ENCODE measurements around the gene NOP53.

DNA sequence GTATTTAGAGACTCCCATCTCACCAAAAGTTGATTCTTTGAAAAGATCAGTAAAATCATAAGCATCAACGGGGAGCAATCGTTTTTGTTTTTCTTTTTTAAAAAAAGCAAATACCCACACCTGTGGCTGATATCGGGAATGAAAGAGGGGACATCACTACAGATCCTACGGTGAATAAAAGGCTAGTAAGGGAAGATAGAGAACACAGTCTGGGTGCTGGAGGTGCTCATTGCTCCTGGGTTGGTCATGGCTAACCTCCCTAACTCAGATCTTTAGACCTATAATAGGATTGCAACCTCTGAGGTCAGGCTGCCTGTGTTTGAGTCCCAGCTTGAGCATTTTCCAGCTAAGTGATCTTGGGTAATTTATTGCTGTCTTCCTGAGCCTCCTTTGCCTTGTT lies 31.0 kb upstream of the NOP53 start:
- TF ChIP-seq POLR2A (IDR thresholded peaks at IDR 0.05): no peak
- TF ChIP-seq, protein P1, sequence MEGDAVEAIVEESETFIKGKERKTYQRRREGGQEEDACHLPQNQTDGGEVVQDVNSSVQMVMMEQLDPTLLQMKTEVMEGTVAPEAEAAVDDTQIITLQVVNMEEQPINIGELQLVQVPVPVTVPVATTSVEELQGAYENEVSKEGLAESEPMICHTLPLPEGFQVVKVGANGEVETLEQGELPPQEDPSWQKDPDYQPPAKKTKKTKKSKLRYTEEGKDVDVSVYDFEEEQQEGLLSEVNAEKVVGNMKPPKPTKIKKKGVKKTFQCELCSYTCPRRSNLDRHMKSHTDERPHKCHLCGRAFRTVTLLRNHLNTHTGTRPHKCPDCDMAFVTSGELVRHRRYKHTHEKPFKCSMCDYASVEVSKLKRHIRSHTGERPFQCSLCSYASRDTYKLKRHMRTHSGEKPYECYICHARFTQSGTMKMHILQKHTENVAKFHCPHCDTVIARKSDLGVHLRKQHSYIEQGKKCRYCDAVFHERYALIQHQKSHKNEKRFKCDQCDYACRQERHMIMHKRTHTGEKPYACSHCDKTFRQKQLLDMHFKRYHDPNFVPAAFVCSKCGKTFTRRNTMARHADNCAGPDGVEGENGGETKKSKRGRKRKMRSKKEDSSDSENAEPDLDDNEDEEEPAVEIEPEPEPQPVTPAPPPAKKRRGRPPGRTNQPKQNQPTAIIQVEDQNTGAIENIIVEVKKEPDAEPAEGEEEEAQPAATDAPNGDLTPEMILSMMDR (IDR thresholded peaks at IDR 0.05 in 4 of 5, conservative IDR thresholded peaks at IDR 0.05 in 1 of 5): no peak
